ENCODE results near the gene TRPV6. TPM values are rescaled to one million over a fixed set of nuclear protein-coding genes. Genes with fewer than 3 reads are reported as not detected.

Gene TRPV6
- total RNA-seq, 1 donor from 2014 or later, result not detected

DNA sequence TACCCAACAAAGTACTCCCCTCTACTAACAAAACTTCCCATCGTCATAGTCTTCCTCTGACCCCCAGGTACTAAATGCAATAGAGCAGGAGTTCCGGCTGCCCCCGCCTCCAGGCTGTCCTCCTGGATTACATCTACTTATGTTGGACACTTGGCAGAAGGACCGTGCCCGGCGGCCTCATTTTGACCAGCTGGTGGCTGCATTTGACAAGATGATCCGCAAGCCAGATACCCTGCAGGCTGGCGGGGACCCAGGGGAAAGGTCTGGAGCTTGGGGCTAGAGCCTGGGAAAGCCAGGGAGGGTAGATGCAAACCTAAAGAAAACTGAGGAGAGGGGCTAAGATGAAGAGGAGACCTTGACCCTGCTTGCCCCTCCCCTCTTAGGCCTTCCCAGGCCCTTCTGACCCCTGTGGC, 15.4 kb downstream of the TRPV6 start:
- DNase-seq (ENCODE audit: extremely low spot score, unreplicated experiment), result peak; percentile 60
- H3K27ac Mint-ChIP-seq (ENCODE audit: unreplicated experiment), result no peak overlapping the region
- H3K27me3 Mint-ChIP-seq (ENCODE audit: unreplicated experiment), result no peaks in the 10 kb centered on the region
- TF ChIP-seq, protein P1, sequence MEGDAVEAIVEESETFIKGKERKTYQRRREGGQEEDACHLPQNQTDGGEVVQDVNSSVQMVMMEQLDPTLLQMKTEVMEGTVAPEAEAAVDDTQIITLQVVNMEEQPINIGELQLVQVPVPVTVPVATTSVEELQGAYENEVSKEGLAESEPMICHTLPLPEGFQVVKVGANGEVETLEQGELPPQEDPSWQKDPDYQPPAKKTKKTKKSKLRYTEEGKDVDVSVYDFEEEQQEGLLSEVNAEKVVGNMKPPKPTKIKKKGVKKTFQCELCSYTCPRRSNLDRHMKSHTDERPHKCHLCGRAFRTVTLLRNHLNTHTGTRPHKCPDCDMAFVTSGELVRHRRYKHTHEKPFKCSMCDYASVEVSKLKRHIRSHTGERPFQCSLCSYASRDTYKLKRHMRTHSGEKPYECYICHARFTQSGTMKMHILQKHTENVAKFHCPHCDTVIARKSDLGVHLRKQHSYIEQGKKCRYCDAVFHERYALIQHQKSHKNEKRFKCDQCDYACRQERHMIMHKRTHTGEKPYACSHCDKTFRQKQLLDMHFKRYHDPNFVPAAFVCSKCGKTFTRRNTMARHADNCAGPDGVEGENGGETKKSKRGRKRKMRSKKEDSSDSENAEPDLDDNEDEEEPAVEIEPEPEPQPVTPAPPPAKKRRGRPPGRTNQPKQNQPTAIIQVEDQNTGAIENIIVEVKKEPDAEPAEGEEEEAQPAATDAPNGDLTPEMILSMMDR (IDR thresholded peaks at IDR 0.05), result no peak
- H3K36me3 Mint-ChIP-seq (ENCODE audit: unreplicated experiment), result no peaks in the 10 kb centered on the region
- H3K9me3 Mint-ChIP-seq (ENCODE audit: unreplicated experiment), result no peaks in the 10 kb centered on the region
- H3K4me1 Mint-ChIP-seq (ENCODE audit: unreplicated experiment), result no peaks in the 10 kb centered on the region
- H3K4me3 Mint-ChIP-seq (ENCODE audit: unreplicated experiment), result no peak overlapping the region

DNA sequence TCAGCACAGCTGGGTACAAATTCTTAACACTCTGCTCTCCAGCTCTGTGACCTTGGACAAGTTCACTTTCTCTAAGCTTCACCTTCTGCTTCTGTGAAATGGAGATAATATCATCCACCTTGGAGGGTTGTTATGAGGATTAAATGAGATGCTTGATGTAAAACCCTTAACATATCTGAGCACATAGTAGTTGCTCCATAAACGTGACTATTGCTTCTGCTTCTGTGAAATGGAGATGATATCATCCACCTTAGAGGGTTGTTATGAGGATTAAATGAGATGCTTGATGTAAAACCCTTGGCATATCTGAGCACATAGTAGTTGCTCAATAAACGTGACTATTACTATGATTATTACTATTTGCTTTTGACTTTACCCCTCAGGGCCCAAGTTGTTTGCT, 16.1 kb downstream of the TRPV6 start:
- Mint-ChIP-seq H3K4me3 (ENCODE audit: unreplicated experiment) (no peak overlapping the region), H3K9me3 (ENCODE audit: unreplicated experiment) (no peaks in the 10 kb centered on the region), H3K27me3 (ENCODE audit: unreplicated experiment) (no peaks in the 10 kb centered on the region), H3K4me1 (ENCODE audit: unreplicated experiment) (no peaks in the 10 kb centered on the region), H3K27ac (ENCODE audit: unreplicated experiment) (no peak overlapping the region), H3K36me3 (ENCODE audit: unreplicated experiment) (no peaks in the 10 kb centered on the region)
- DNase-seq (ENCODE audit: extremely low spot score, unreplicated experiment), result no peak
- TF ChIP-seq, protein P1 (IDR thresholded peaks at IDR 0.05), result no peak

DNA sequence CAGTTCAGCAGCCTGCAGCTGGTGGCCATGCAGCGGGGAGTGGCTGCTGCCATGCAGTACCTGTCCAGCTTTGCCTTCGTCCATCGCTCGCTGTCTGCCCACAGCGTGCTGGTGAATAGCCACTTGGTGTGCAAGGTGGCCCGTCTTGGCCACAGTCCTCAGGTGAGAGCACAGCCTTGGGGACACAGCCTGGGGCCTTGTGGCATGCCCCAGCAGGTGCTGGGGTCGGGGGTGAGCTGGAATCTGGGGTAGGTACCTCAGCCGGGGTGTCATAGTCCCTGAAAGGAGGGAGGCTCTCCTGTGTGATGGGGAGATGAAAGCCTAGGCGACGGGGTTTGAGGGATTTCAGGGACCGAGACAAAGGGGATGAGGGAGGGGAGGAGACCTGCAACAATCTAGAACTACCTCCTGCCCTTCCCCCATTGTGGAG, 16.5 kb downstream of the TRPV6 start:
- TF ChIP-seq, protein P1 (IDR thresholded peaks at IDR 0.05), result no peak
- Mint-ChIP-seq H3K27me3 (ENCODE audit: unreplicated experiment) (no peaks in the 10 kb centered on the region), H3K9me3 (ENCODE audit: unreplicated experiment) (no peaks in the 10 kb centered on the region), H3K4me1 (ENCODE audit: unreplicated experiment) (no peaks in the 10 kb centered on the region), H3K27ac (ENCODE audit: unreplicated experiment) (no peak overlapping the region), H3K4me3 (ENCODE audit: unreplicated experiment) (no peak overlapping the region), H3K36me3 (ENCODE audit: unreplicated experiment) (no peaks in the 10 kb centered on the region)
- no peak for DNase-seq (ENCODE audit: extremely low spot score, unreplicated experiment)

DNA sequence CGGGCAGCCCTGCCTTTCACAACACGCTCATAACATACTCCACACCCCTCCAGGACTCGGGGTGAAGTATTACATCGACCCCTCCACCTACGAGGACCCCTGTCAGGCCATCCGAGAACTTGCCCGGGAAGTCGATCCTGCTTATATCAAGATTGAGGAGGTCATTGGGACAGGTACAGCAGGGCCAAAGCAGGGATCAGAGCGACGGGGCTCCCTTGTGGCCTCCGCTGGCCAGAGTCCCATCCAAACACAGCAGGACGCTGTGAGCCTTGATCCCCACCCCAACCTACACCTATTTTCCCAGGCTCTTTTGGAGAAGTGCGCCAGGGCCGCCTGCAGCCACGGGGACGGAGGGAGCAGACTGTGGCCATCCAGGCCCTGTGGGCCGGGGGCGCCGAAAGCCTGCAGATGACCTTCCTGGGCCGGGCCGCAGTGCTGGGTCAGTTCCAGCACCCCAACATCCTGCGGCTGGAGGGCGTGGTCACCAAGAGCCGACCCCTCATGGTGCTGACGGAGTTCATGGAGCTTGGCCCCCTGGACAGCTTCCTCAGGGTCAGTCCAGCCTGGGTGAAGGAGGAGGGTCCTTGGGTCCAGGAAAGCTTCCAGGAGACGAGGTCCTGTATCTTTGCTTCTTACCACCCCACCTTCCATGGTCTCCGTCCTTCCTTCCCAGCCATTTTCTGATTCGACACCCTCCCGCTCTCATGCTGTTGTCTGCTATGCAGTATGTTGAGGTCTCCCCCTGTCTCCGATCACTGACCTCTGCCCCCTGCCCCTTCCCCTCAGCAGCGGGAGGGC, 17.2 kb downstream of the TRPV6 start:
- Mint-ChIP-seq H3K27ac (ENCODE audit: unreplicated experiment) (no peak overlapping the region), H3K27me3 (ENCODE audit: unreplicated experiment) (no peaks in the 10 kb centered on the region), H3K9me3 (ENCODE audit: unreplicated experiment) (no peaks in the 10 kb centered on the region), H3K4me3 (ENCODE audit: unreplicated experiment) (no peak overlapping the region), H3K4me1 (ENCODE audit: unreplicated experiment) (no peaks in the 10 kb centered on the region), H3K36me3 (ENCODE audit: unreplicated experiment) (no peaks in the 10 kb centered on the region)
- TF ChIP-seq, protein P1 (IDR thresholded peaks at IDR 0.05), result no peak
- no peak for DNase-seq (ENCODE audit: extremely low spot score, unreplicated experiment)

DNA sequence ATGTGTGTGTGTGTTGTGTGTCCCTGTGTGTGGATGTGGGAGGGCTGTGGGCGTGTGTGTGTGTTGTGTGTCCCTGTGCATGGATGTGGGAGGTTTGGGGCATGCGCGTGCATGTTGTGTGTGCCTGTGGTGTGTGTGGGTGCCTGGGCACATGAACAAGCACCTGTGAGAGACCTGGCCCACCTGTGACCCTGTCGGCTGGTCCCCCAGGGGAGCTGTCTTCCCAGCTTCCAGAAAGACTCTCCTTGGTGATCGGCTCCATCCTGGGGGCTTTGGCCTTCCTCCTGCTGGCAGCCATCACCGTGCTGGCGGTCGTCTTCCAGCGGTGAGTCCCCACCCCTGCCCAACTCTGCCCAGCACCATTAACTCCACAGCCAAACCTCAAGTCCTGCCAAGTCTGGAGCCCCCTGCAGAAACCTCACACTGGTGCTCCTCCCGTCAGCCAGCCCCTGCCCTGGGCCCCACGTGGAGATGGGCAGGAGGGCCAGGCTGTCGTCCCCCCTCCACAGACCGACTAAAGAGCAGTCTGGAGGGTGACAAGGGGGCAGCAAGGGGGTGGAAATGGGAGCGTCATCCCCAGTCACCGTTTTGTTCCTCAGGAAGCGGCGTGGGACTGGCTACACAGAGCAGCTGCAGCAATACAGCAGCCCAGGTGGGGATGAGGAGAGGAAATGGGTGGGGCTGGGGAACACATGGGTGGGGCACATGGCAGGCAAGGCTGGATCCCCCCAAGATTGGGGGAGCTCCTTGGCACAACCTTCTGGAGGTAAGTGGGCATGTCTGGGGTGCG, 18.0 kb downstream of the TRPV6 start:
- Mint-ChIP-seq H3K27me3 (ENCODE audit: unreplicated experiment) (no peaks in the 10 kb centered on the region), H3K27ac (ENCODE audit: unreplicated experiment) (no peak overlapping the region), H3K4me1 (ENCODE audit: unreplicated experiment) (no peaks in the 10 kb centered on the region), H3K4me3 (ENCODE audit: unreplicated experiment) (no peak overlapping the region), H3K36me3 (ENCODE audit: unreplicated experiment) (no peaks in the 10 kb centered on the region), H3K9me3 (ENCODE audit: unreplicated experiment) (no peaks in the 10 kb centered on the region)
- DNase-seq (ENCODE audit: extremely low spot score, unreplicated experiment), result no peak
- TF ChIP-seq, protein P1 (IDR thresholded peaks at IDR 0.05), result no peak

All from osteocyte (in vitro differentiated cells).